ENCODE measurements around the gene PARD6G. TPM values are rescaled to one million over a fixed set of nuclear protein-coding genes. Genes with fewer than 3 reads are reported as not detected.
"Not testable (repeated sequence)": the region's sequence is repeated elsewhere in the genome, so short reads cannot be mapped to it uniquely, and the experiment has no call there.

PARD6G gene
- total RNA-seq, 4 donors from 2014 or later, result 24.3 to 37.8 (median 33.1) TPM

- peaks cover 0 to 11% (median 0%) of the 10 kb centered on the region in 3 donors for H3K4me1 ChIP-seq
- H3K36me3 ChIP-seq, result peaks cover 0 to 20% (median 0%) of the 10 kb centered on the region in 3 donors
- DNase-seq, result no peak
- H3K4me3 ChIP-seq, result no peak overlapping the region
- no peak for TF ChIP-seq POLR2A (IDR thresholded peaks at IDR 0.05)
- H3K9me3 ChIP-seq, result peaks cover 0 to 10% (median 7%) of the 10 kb centered on the region in 3 donors
- intact Hi-C loops (cut with DNase I), result no loop called here
- H3K27ac ChIP-seq, result no peak overlapping the region
- WGBS, 2 donors, result 83 to 96% methylated on average over 2 of the region's 2 CpGs
- H3K27me3 ChIP-seq, result no peaks in the 10 kb centered on the region
These were observed 79.0 kb downstream of the PARD6G start for GRCh38 chr18:80168346-80168745.

- Histone ChIP-seq H3K36me3 (peaks cover 0 to 24% (median 0%) of the 10 kb centered on the region in 3 donors), H3K27me3 (no peaks in the 10 kb centered on the region), H3K27ac (no peak overlapping the region), H3K4me3 (no peak overlapping the region), H3K4me1 (peaks cover 0 to 11% (median 0%) of the 10 kb centered on the region in 3 donors), H3K9me3 (peaks cover 0 to 10% (median 7%) of the 10 kb centered on the region in 3 donors)
- intact Hi-C loops (cut with DNase I), result no loop called here
- no peak for TF ChIP-seq POLR2A (IDR thresholded peaks at IDR 0.05)
- no peak for TF ChIP-seq CTCF (IDR thresholded peaks at IDR 0.05)
- 55 to 71% methylated on average over 9 to 11 of the region's 13 CpGs for WGBS, 2 donors
- DNase-seq, result no peak
These were observed 79.4 kb downstream of the PARD6G start for GRCh38 chr18:80167931-80168330.

- TF ChIP-seq CTCF (IDR thresholded peaks at IDR 0.05), result no peak
- TF ChIP-seq POLR2A (IDR thresholded peaks at IDR 0.05), result no peak
- H3K4me1 ChIP-seq, result peaks cover 0 to 11% (median 0%) of the 10 kb centered on the region in 3 donors
- no peaks in the 10 kb centered on the region for H3K27me3 ChIP-seq
- no peak for DNase-seq
- no peak overlapping the region for H3K4me3 ChIP-seq
- peaks cover 0 to 10% (median 7%) of the 10 kb centered on the region in 3 donors for H3K9me3 ChIP-seq
- intact Hi-C loops (cut with DNase I), result no loop called here
- no peak overlapping the region for H3K27ac ChIP-seq
- H3K36me3 ChIP-seq, result peaks cover 0 to 30% (median 0%) of the 10 kb centered on the region in 3 donors
- 81% methylated on average over 4 to 8 of the region's 9 CpGs for WGBS, 2 donors
These were observed 80.0 kb downstream of the PARD6G start for GRCh38 chr18:80167331-80167730.

GRCh38 chr18:80166725-80167124, 80.6 kb downstream of the PARD6G start:
- no peak for DNase-seq
- Histone ChIP-seq H3K4me1 (peaks cover 0 to 11% (median 0%) of the 10 kb centered on the region in 3 donors), H3K9me3 (peaks cover 0 to 10% (median 7%) of the 10 kb centered on the region in 3 donors), H3K4me3 (no peak overlapping the region), H3K27me3 (no peaks in the 10 kb centered on the region), H3K27ac (no peak overlapping the region), H3K36me3 (peaks cover 0 to 32% (median 0%) of the 10 kb centered on the region in 3 donors)
- WGBS, 2 donors, result 88 to 94% methylated on average over 5 to 6 of the region's 6 CpGs
- intact Hi-C loops (cut with DNase I), result no loop called here
- TF ChIP-seq CTCF (IDR thresholded peaks at IDR 0.05), result no peak
- TF ChIP-seq POLR2A (IDR thresholded peaks at IDR 0.05), result no peak

GRCh38 chr18:80166240-80166639, 81.1 kb downstream of the PARD6G start:
- peaks cover 0 to 10% (median 7%) of the 10 kb centered on the region in 3 donors for H3K9me3 ChIP-seq
- peaks cover 0 to 6% (median 0%) of the 10 kb centered on the region in 3 donors for H3K4me1 ChIP-seq
- 93 to 94% methylated on average over 2 to 7 of the region's 10 CpGs for WGBS, 2 donors
- DNase-seq, result no peak
- H3K27ac ChIP-seq, result no peak overlapping the region
- no peak overlapping the region for H3K4me3 ChIP-seq
- intact Hi-C loops (cut with DNase I), result no loop called here
- peaks cover 0 to 36% (median 0%) of the 10 kb centered on the region in 3 donors for H3K36me3 ChIP-seq
- TF ChIP-seq POLR2A (IDR thresholded peaks at IDR 0.05), result no peak
- no peaks in the 10 kb centered on the region for H3K27me3 ChIP-seq

GRCh38 chr18:80164727-80165355, 82.5 kb downstream of the PARD6G start:
- H3K27me3 ChIP-seq; intact Hi-C loops (cut with DNase I); H3K4me3 ChIP-seq; H3K4me1 ChIP-seq; DNase-seq; H3K27ac ChIP-seq: not testable (repeated sequence)
- H3K36me3 ChIP-seq, result peaks cover 0 to 47% (median 0%) of the 10 kb centered on the region in 3 donors
- H3K9me3 ChIP-seq, result peaks cover 0 to 10% (median 7%) of the 10 kb centered on the region in 3 donors
- 85 to 88% methylated on average over 9 of the region's 9 CpGs for WGBS, 2 donors
